Cardiac muscle cell (in vitro differentiated cells and primary cell): ENCODE measurements around the gene SMARCA4. TPM values are rescaled to one million over a fixed set of nuclear protein-coding genes. Genes with fewer than 3 reads are reported as not detected.

Experiments
- DNase-seq, 2 donors: peaks; one replicate each; pipeline versions ENCODE4 v3.0.0 to v3.0.0-alpha.2; 2010 to 2017; ENCODE audit warnings: low read depth in 1 of 2, low spot score in 1 of 2
- H3K27ac ChIP-seq: fragments of 200-600 bp; sonication (generic); 2 replicates; pipeline ENCODE4 v1.5.1; 2016
- H3K27me3 ChIP-seq: fragments of 200-600 bp; sonication (generic); 2 replicates; pipeline ENCODE4 v1.6.0; 2016; ENCODE audit warnings: control low read depth
- H3K36me3 ChIP-seq: fragments of 200-600 bp; sonication (generic); 2 replicates; pipeline ENCODE4 v1.5.1; 2016; ENCODE audit warnings: control low read depth
- H3K4me1 ChIP-seq: fragments of 200-600 bp; sonication (generic); 2 replicates; pipeline ENCODE4 v1.8.1; 2017; ENCODE audit warnings: low read depth, mild to moderate bottlenecking, mixed run types
- H3K4me3 ChIP-seq: fragments of 200-600 bp; sonication (generic); 2 replicates; pipeline ENCODE4 v1.5.1; 2016; ENCODE audit warnings: mild to moderate bottlenecking
- H3K9me3 ChIP-seq: fragments of 200-600 bp; sonication (generic); 2 replicates; pipeline ENCODE4 v1.5.1; 2017; ENCODE audit warnings: low read depth, mild to moderate bottlenecking, control low read depth
- polyA plus RNA-seq: library from polyadenylated mRNA; unstranded; fragments of >200 nt; fragmentation: Nextera tagmentation; extraction: Ambion mirVana; gene quantifications from 2 replicates; pipeline ENCODE4 v1.2.1, GENCODE V29; 2016
- total RNA-seq: library from RNA; depleted of rRNA; stranded (reverse); fragments of >200 nt; gene quantifications from 2 replicates; pipeline ENCODE4 v1.2.3, GENCODE V29; 2016
- TF ChIP-seq, protein P1 (sequence below): IDR thresholded peaks from 2 replicates; pipeline ENCODE4 v1.5.1; 2012; ENCODE audit warnings: low read depth, mild to moderate bottlenecking, low read length

The SMARCA4 gene
- total and polyA plus RNA-seq, 2 experiments from 2014 or later, result 178 to 212 TPM

DNA sequence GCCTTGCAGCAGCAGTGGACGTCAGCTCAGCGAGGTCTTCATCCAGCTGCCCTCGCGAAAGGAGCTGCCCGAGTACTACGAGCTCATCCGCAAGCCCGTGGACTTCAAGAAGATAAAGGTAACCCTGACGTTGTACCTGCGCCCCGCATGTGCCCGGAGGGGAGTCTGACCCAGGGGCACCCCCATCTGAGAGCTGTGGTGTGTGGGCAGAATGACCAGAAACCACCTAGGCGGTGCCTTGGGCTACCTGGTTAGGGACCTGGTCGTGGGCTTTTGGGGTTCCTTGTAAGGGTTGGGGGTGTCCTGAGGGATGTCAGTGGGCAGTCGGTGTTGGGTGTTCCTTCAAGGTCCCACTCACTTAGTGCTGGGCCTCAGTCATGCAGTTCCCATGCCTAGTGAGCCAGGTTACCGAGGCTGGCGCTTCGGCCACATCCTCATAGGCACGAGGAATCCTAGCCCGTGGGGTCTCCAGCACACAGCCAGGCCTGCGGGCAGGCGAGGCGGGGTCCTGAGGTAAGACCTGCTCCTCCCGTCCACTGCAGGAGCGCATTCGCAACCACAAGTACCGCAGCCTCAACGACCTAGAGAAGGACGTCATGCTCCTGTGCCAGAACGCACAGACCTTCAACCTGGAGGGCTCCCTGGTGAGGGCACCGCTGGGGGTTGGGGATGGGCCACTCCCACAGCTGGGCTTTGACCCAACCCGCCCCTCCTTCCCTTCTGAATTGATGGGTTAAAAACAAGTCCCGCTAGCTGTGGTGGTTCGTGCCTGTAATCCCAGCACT is 97.6 kb downstream of the SMARCA4 start:
- H3K36me3 ChIP-seq, result peaks cover 14% of the 10 kb centered on the region

DNA sequence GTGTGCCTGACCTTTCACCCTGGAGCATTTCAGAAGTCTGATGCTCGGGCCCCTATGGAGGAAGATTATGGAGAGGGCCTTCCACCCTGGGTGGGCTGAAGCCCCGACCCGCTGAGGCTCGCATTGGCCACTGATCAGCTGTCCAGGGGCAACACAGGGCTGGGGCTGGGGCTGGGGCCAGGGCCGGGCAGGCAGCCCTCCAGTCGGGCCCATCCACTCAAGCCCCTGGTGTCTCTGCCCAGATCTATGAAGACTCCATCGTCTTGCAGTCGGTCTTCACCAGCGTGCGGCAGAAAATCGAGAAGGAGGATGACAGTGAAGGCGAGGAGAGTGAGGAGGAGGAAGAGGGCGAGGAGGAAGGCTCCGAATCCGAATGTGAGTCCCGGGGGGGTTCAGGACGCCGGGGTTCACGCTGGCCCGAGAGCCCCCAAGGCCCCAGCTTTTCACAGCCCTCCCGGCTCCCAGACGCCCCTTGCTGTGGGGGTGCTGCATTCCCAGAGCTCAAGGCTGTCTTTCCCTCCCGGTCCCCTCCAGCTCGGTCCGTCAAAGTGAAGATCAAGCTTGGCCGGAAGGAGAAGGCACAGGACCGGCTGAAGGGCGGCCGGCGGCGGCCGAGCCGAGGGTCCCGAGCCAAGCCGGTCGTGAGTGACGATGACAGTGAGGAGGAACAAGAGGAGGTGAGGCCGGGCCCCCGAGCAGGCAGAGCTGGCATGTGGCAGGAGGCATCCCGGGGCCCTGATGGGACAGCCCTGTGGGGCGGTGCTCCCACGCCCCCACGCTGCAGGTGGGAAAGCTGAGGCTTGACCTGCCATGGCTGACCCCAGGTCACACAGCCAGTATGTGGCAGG is 98.9 kb downstream of the SMARCA4 start:
- no peaks in the 10 kb centered on the region for H3K27me3 ChIP-seq
- DNase-seq, result no peak
- H3K9me3 ChIP-seq, result no peaks in the 10 kb centered on the region
- TF ChIP-seq, protein P1, sequence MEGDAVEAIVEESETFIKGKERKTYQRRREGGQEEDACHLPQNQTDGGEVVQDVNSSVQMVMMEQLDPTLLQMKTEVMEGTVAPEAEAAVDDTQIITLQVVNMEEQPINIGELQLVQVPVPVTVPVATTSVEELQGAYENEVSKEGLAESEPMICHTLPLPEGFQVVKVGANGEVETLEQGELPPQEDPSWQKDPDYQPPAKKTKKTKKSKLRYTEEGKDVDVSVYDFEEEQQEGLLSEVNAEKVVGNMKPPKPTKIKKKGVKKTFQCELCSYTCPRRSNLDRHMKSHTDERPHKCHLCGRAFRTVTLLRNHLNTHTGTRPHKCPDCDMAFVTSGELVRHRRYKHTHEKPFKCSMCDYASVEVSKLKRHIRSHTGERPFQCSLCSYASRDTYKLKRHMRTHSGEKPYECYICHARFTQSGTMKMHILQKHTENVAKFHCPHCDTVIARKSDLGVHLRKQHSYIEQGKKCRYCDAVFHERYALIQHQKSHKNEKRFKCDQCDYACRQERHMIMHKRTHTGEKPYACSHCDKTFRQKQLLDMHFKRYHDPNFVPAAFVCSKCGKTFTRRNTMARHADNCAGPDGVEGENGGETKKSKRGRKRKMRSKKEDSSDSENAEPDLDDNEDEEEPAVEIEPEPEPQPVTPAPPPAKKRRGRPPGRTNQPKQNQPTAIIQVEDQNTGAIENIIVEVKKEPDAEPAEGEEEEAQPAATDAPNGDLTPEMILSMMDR, result no peak
- H3K36me3 ChIP-seq, result peaks cover 10% of the 10 kb centered on the region
- no peak overlapping the region for H3K4me3 ChIP-seq
- H3K4me1 ChIP-seq, result no peaks in the 10 kb centered on the region
- H3K27ac ChIP-seq, result no peak overlapping the region

More for the DNA sequence above, 97.6 kb downstream of the SMARCA4 start:
- TF ChIP-seq, protein P1, result no peak
- DNase-seq, result no peak
- Histone ChIP-seq H3K4me3 (no peak overlapping the region), H3K27ac (no peak overlapping the region), H3K9me3 (no peaks in the 10 kb centered on the region), H3K4me1 (no peaks in the 10 kb centered on the region), H3K27me3 (no peaks in the 10 kb centered on the region)

DNA sequence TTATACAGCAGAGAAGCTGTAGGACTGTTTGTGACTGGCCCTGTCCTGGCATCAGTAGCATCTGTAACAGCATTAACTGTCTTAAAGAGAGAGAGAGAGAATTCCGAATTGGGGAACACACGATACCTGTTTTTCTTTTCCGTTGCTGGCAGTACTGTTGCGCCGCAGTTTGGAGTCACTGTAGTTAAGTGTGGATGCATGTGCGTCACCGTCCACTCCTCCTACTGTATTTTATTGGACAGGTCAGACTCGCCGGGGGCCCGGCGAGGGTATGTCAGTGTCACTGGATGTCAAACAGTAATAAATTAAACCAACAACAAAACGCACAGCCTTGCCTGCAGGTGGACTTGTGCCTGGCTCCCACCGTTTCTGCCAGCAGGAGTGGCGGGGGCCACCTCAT is 101.1 kb downstream of the SMARCA4 start:
- TF ChIP-seq, protein P1, result no peak
- H3K36me3 ChIP-seq, result peaks cover 10% of the 10 kb centered on the region
- H3K4me3 ChIP-seq, result no peak overlapping the region
- no peaks in the 10 kb centered on the region for H3K27me3 ChIP-seq
- no peak for DNase-seq
- H3K27ac ChIP-seq, result no peak overlapping the region
- H3K4me1 ChIP-seq, result no peaks in the 10 kb centered on the region
- no peaks in the 10 kb centered on the region for H3K9me3 ChIP-seq

DNA sequence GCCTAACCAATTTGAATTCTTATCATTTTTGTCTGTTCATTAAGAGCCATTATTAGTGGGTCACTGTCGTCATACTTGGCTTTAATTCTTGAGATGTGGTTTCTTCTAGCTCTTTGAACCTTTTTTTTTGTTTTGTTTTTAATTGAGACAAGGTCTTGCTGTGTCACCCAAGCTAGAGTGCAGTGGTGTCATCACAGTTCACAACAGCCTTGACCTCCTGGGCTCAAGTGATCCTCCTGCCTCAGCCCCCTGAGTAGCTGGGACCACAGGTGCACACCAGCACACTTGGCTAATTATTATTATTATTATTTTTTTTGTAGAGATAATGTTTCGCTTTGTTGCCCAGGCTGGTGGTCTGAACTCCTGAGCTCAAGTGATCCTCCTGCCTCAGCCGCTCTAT is 102.6 kb downstream of the SMARCA4 start:
- no peak for DNase-seq
- H3K4me1 ChIP-seq, result no peaks in the 10 kb centered on the region
- H3K36me3 ChIP-seq, result peaks cover 10% of the 10 kb centered on the region
- no peaks in the 10 kb centered on the region for H3K9me3 ChIP-seq
- TF ChIP-seq, protein P1, result no peak
- no peak overlapping the region for H3K4me3 ChIP-seq
- no peaks in the 10 kb centered on the region for H3K27me3 ChIP-seq
- no peak overlapping the region for H3K27ac ChIP-seq

DNA sequence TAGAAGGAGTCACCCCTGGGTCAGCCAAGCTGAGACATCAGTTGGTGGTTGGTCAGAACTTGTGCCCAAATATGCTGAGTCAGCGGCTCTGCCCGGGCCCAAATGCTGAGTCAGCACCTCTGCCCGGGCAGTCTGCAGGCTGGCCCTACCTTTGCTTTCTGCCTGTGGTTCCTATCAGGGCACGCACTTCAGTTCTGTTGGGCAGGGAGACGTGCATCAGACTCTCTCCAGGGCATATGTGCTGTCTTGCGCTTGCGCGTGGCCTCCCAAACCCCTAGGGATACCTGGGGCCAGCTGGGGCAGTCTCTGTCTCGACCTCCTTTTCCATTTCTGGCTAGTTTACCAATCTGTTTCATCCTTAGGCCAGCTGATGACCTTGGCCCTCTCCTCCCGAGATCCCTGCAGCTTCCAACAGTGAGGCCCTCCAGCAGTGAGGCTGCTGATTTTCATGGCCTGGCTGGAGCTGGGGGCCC is 104.0 kb downstream of the SMARCA4 start:
- H3K36me3 ChIP-seq, result peaks cover 8% of the 10 kb centered on the region
- peak; percentile 9 to 36 for DNase-seq
- H3K4me3 ChIP-seq, result no peak overlapping the region
- H3K27ac ChIP-seq, result peak overlapping the region; percentile 47
- H3K4me1 ChIP-seq, result no peaks in the 10 kb centered on the region
- TF ChIP-seq, protein P1, result no peak
- no peaks in the 10 kb centered on the region for H3K9me3 ChIP-seq
- no peaks in the 10 kb centered on the region for H3K27me3 ChIP-seq
